MCF 10A (cell line): ENCODE measurements around the gene CETN2. TPM values are rescaled to one million over a fixed set of nuclear protein-coding genes. Genes with fewer than 3 reads are reported as not detected.
"Not testable (repeated sequence)": the region's sequence is repeated elsewhere in the genome, so short reads cannot be mapped to it uniquely, and the experiment has no call there.

Source experiments
- BruUV-seq: library from RNA; stranded (reverse); fragments of 400-500 nt; replicated peaks from 2 replicates; lab custom pipeline; 2021; lab: Mats Ljungman, UMichigan
- CTCF ChIA-PET: fragments of 300-600 bp; sonication (Branson Sonifier 250); formaldehyde crosslinking; extraction: SDS; loops from one replicate; lab custom pipeline; 2021; ENCODE audit warnings: antibody characterized with exemption, inconsistent platforms; lab: Yijun Ruan, JAX
- POLR2A ChIA-PET: fragments of 300-600, 350-650 bp; sonication (Branson Sonifier 250); formaldehyde crosslinking; extraction: SDS; loops from one replicate; lab custom pipeline; 2020; ENCODE audit warnings: antibody characterized with exemption, inconsistent platforms; lab: Yijun Ruan, JAX
- DNase-seq: peaks from one replicate; pipeline ENCODE4 v3.0.0-alpha.2; 2018; ENCODE audit not compliant: unreplicated experiment
- H3K27ac Mint-ChIP-seq: one replicate; pipeline ENCODE4 v1.8.0; 2022; ENCODE audit warnings: mild to moderate bottlenecking, low read depth, mixed read lengths; ENCODE audit not compliant: unreplicated experiment
- H3K27me3 Mint-ChIP-seq: one replicate; pipeline ENCODE4 v1.8.0; 2022; ENCODE audit warnings: mixed read lengths; ENCODE audit not compliant: insufficient read depth, unreplicated experiment
- H3K36me3 Mint-ChIP-seq: one replicate; pipeline ENCODE4 v1.8.0; 2022; ENCODE audit warnings: mild to moderate bottlenecking, moderate library complexity, mixed read lengths; ENCODE audit not compliant: insufficient read depth, unreplicated experiment
- H3K4me1 Mint-ChIP-seq: one replicate; pipeline ENCODE4 v1.8.0; 2022; ENCODE audit warnings: mixed read lengths; ENCODE audit not compliant: insufficient read depth, unreplicated experiment
- H3K4me3 Mint-ChIP-seq: one replicate; pipeline ENCODE4 v1.8.0; 2022; ENCODE audit warnings: mild to moderate bottlenecking, moderate library complexity, mixed read lengths; ENCODE audit not compliant: unreplicated experiment
- H3K9me3 Mint-ChIP-seq: one replicate; pipeline ENCODE4 v1.8.0; 2022; ENCODE audit warnings: mixed read lengths; ENCODE audit not compliant: unreplicated experiment
- intact Hi-C: fragments of 100-400 bp; cut with micrococcal nuclease; formaldehyde crosslinking; loops from 2 replicates; pipeline ENCODE4 v1.14.1; 2022
- total RNA-seq: library from RNA; stranded (reverse); gene quantifications from 2 replicates; pipeline ENCODE4 v1.2.3, GENCODE V29; 2022
- TF ChIP-seq, protein P1 (sequence below): fragments of 200-600 bp; IDR thresholded peaks from one replicate; pipeline ENCODE4 v1.8.0; 2022; ENCODE audit warnings: antibody characterized with exemption, mild to moderate bottlenecking; ENCODE audit not compliant: unreplicated experiment

CETN2 gene
- total RNA-seq, 1 experiment from 2014 or later, result 22.5 TPM

DNA sequence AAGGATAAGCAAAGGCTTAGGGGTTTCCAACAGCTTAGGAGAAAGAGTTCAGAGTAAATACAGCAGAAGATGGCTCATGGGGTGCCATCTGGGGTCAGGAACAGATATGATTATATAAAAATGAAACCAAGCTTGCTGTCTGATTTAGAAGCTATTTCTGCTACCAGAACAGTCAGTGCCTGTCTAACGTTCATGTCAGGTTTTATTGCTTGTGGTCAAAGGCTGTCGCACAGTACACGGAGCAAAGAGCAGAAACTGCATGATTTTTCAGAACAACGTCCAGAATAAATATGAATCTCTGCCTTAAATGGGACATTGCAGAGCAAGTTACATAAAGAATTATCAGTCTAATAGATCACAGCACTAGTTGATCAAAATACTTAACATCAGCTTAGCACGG lies 17.4 kb downstream of the CETN2 start:
- H3K9me3 Mint-ChIP-seq, result no peaks in the 10 kb centered on the region
- intact Hi-C loops, result no loop called here
- ChIA-PET CTCF (interaction anchor here (0.7 to 2.1 kb wide), 5 partner anchors 8 to 1060 kb away, joined by 3 to 14 read pairs (median 3); no protein-coding TSS in a partner anchor), POLR2A (no interaction called here)
- no TSS peak for BruUV-seq
- no peak for DNase-seq
- H3K27me3 Mint-ChIP-seq, result no peaks in the 10 kb centered on the region
- no peak overlapping the region for H3K4me3 Mint-ChIP-seq
- no peaks in the 10 kb centered on the region for H3K36me3 Mint-ChIP-seq
- TF ChIP-seq, protein P1, sequence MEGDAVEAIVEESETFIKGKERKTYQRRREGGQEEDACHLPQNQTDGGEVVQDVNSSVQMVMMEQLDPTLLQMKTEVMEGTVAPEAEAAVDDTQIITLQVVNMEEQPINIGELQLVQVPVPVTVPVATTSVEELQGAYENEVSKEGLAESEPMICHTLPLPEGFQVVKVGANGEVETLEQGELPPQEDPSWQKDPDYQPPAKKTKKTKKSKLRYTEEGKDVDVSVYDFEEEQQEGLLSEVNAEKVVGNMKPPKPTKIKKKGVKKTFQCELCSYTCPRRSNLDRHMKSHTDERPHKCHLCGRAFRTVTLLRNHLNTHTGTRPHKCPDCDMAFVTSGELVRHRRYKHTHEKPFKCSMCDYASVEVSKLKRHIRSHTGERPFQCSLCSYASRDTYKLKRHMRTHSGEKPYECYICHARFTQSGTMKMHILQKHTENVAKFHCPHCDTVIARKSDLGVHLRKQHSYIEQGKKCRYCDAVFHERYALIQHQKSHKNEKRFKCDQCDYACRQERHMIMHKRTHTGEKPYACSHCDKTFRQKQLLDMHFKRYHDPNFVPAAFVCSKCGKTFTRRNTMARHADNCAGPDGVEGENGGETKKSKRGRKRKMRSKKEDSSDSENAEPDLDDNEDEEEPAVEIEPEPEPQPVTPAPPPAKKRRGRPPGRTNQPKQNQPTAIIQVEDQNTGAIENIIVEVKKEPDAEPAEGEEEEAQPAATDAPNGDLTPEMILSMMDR, result no peak
- no peak overlapping the region for H3K27ac Mint-ChIP-seq
- no peaks in the 10 kb centered on the region for H3K4me1 Mint-ChIP-seq

DNA sequence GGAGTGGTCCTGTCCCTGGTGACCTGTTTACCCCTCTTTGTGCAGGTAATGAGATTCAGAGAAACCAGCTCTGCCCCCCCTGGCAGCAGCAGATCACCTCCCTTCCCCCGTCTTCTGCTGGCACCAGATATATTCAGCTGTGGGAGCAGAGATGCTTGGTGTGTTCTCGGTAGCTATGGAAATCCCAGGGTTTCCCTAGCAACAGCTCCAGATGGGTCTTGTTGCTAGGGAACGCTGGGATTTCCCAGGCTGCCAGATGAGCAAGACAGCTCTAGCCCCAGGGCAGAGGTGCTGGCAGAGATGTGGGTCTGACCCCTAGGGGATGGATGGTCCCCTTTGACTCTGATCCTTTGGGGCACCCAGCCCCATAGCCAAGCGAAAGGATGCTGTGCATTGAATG lies 20.2 kb downstream of the CETN2 start:
- POLR2A ChIA-PET, result interaction anchor here (0.6 kb wide), 2 partner anchors 1089 to 1410 kb away, joined by 3 read pairs; no protein-coding TSS in a partner anchor
- CTCF ChIA-PET, result no interaction called here
- BruUV-seq, result no TSS peak
- Mint-ChIP-seq H3K4me1 (no peaks in the 10 kb centered on the region), H3K36me3 (no peaks in the 10 kb centered on the region), H3K27ac (no peak overlapping the region), H3K4me3 (no peak overlapping the region), H3K9me3 (no peaks in the 10 kb centered on the region), H3K27me3 (no peaks in the 10 kb centered on the region)
- intact Hi-C loops, result no loop called here
- DNase-seq, result no peak
- TF ChIP-seq, protein P1, result no peak

DNA sequence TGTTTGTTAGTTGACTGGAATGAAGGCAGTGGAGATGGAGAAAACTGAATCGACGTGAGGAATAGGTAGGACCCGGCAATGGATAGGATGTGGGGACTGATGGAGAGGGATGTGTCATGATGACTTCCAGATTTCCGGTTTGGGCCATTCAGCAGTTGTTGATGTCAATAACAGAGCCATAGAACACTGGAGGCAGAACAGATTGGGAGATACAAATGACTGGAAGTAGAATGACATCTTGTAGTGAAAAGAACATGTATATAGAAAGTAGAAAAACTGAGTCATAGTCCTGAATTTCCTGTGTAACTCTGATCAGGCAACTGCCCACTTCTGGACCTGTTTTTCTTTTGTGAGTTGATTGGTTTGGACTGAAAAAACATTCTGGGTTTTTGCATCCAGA lies 24.5 kb downstream of the CETN2 start:
- no peak for DNase-seq
- POLR2A ChIA-PET, result no interaction called here
- H3K27ac Mint-ChIP-seq, result no peak overlapping the region
- H3K27me3 Mint-ChIP-seq, result no peaks in the 10 kb centered on the region
- TF ChIP-seq, protein P1, result no peak
- H3K36me3 Mint-ChIP-seq, result no peaks in the 10 kb centered on the region
- H3K4me3 Mint-ChIP-seq, result no peak overlapping the region
- H3K9me3 Mint-ChIP-seq, result peaks cover 7% of the 10 kb centered on the region
- H3K4me1 Mint-ChIP-seq, result peaks cover 6% of the 10 kb centered on the region
- intact Hi-C loops, result no loop called here
- CTCF ChIA-PET, result interaction anchor here (0.6 to 2.0 kb wide), 2 partner anchors 11 to 1617 kb away, joined by 8 to 9 read pairs; no protein-coding TSS in a partner anchor
- BruUV-seq, result no TSS peak

DNA sequence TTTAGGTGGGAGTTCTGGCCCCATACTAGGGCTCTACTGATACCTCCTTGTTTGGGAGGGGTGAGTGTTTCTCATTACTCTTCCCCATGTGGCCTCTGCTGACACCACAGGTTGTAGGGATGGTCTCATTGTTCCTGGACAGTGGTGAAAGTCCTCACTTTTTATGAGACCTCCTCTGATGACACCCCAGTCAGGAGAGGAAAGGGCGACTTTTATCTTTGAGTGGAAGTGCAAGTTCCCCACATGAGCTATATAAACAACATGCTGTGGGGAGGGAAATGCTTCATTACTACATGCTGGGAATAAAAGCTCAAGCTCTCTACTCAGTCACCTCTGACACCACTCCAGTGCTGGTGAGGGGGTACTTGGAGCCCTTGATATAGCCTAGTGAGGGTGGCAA lies 31.6 kb downstream of the CETN2 start:
- BruUV-seq, result no TSS peak
- TF ChIP-seq, protein P1, result no peak
- Mint-ChIP-seq H3K27ac (no peak overlapping the region), H3K4me3 (no peak overlapping the region), H3K36me3 (no peaks in the 10 kb centered on the region), H3K27me3 (no peaks in the 10 kb centered on the region), H3K4me1 (peaks cover 6% of the 10 kb centered on the region), H3K9me3 (no peaks in the 10 kb centered on the region)
- DNase-seq, result no peak
- ChIA-PET POLR2A (interaction anchor here (0.6 kb wide), 1 partner anchor 522 kb away, joined by 3 read pairs; no protein-coding TSS in a partner anchor), CTCF (interaction anchor here (0.6 to 1.0 kb wide), 2 partner anchors 15 to 1008 kb away, joined by 3 to 4 read pairs; no protein-coding TSS in a partner anchor)
- intact Hi-C loops, result no loop called here

DNA sequence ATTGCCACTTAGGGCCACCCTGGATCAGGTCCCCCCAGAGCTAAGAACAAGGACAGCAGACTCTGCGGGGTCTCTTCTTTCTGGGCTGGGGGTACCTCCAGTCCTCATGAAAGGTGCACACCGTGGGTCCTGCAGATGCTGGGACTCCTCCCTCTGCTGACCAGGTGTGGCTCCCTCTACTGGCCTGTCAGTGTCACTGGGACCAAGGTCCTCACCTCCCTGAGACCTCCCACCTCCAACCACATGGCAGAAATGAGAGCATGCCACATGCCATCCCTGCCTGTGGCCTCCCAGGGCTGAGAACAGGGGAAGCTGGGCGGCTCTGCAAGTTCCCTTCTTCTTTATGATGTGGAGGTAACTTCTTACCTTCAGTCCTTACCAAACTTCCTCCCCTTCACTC lies 43.5 kb downstream of the CETN2 start:
- CTCF ChIA-PET, intact Hi-C loops, H3K4me3 Mint-ChIP-seq, H3K36me3 Mint-ChIP-seq, DNase-seq, H3K27ac Mint-ChIP-seq, BruUV-seq, H3K4me1 Mint-ChIP-seq, H3K9me3 Mint-ChIP-seq, H3K27me3 Mint-ChIP-seq, POLR2A ChIA-PET: not testable (repeated sequence)
